IPS DF 6.9 (cell line): Measurements from ENCODE around the gene AMH.

Experiments
- DNase-seq: peaks from one replicate; pipeline ENCODE4 v3.0.0-alpha.2; 2013; ENCODE audit warnings: low read depth, low spot score
- H3K27ac ChIP-seq: one replicate; pipeline ENCODE4 v1.5.1; 2013; ENCODE audit warnings: low read length, control low read depth
- H3K27me3 ChIP-seq: 2 replicates; pipeline ENCODE4 v1.6.1; 2013; ENCODE audit warnings: mild to moderate bottlenecking, low read length; ENCODE audit not compliant: control insufficient read depth, insufficient read depth
- H3K36me3 ChIP-seq: 2 replicates; pipeline ENCODE4 v1.6.1; 2013; ENCODE audit warnings: low read length; ENCODE audit not compliant: control insufficient read depth, insufficient read depth
- H3K4me1 ChIP-seq: 2 replicates; pipeline ENCODE4 v1.6.1; 2013; ENCODE audit warnings: low read length; ENCODE audit not compliant: control insufficient read depth, insufficient read depth
- H3K4me3 ChIP-seq: 2 replicates; pipeline ENCODE4 v1.5.1; 2013; ENCODE audit warnings: mild to moderate bottlenecking, low read length
- H3K9me3 ChIP-seq: 2 replicates; pipeline ENCODE4 v1.6.1; 2013; ENCODE audit warnings: low read length, inconsistent platforms; ENCODE audit not compliant: control insufficient read depth, insufficient read depth
- WGBS: extraction: QIAGEN DNeasy Blood & Tissue Kit; methylation state at CpG from one replicate; pipeline ENCODE4 v1.1.7; 2013; ENCODE audit warnings: mixed read lengths, missing lambda C conversion rate; ENCODE audit not compliant: insufficient read length, insufficient coverage; 5-methylcytosine and 5-hydroxymethylcytosine counted together

AMH gene

DNA sequence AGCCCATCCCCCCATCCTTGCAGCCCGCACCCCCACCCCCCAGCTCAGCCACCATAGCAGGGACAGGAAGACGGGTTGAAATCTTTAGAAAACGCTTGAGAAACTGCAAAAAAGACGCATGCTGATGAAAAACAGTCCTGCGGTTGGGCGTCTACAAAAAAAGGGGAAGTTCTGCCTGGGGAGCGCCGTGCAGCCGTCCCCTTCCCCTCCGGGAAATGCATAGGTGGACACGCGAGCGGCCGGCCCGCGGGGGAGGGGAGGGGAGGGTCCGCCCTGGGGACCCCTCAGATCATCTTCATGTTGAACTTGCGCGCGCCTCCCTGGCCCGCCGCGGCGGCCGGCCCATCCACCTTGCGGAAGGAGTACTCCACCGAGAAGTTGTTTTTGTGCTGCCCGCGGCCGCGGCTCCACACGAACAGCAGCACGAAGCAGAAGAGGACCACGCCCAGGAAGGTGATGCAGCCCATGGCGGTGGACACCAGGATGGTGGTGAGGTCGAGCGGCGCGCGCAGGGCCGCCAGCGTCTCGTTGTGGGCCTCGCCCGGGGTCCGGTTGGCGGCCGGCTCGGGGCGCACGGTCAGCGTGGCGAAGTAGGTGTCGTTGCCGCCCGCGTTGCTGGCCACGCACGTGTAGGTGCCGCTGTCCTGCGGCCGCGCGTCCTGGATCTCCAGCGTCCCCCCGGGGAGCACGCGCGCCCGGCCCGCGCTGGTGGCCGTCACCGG lies 40.8 kb downstream of the AMH start:
- Histone ChIP-seq H3K27me3 (peaks cover 38% of the 10 kb centered on the region), H3K4me3 (peak overlapping the region; percentile 2; the same call in 1 of the 2 replicates), H3K27ac (no peak overlapping the region), H3K9me3 (no peaks in the 10 kb centered on the region), H3K36me3 (no peaks in the 10 kb centered on the region), H3K4me1 (peaks cover 4% of the 10 kb centered on the region; the same call in 1 of the 2 replicates)
- DNase-seq, result no peak
- no CpG with 5 or more reads among the region's 74 CpGs for WGBS

DNA sequence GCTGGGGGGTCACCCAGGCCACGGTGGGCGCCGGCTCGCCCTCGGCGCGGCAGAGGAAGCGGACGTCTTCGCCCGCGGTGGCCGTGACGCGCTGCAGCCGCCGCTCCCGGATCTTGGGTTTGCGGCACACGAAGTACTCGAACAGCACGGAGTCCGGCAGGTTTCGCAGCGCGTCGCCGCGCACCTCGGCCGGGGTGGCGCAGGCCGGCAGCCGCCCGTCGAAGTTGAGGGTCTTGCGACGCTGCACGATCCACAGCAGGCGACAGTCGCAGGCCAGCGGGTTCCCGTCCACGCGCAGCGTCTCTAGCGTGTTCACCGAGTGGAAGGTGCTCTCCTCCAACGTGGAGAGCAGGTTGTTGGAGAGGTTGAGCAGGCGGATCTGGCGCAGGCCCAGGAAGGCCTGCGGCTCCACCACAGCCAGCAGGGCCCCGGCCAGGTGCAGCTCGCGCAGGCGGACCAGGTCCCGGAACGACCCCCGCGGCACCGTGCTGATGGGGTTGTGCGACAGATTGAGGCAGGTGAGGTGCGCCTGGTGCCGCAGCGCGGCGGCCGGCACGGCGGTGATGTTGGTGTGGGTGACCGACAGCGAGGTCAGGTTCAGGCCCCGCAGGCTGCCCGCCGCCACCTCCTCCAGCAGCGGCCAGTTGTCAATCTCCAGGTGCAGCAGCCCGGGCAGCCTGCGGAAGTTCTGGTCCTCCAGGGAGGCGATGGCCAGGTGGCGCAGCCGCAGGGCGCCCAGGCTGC lies 41.5 kb downstream of the AMH start:
- H3K4me1 ChIP-seq, result peaks cover 4% of the 10 kb centered on the region; the same call in 1 of the 2 replicates
- peak overlapping the region; percentile 22; the same call in 1 of the 2 replicates for H3K4me3 ChIP-seq
- no peak overlapping the region for H3K27ac ChIP-seq

DNA sequence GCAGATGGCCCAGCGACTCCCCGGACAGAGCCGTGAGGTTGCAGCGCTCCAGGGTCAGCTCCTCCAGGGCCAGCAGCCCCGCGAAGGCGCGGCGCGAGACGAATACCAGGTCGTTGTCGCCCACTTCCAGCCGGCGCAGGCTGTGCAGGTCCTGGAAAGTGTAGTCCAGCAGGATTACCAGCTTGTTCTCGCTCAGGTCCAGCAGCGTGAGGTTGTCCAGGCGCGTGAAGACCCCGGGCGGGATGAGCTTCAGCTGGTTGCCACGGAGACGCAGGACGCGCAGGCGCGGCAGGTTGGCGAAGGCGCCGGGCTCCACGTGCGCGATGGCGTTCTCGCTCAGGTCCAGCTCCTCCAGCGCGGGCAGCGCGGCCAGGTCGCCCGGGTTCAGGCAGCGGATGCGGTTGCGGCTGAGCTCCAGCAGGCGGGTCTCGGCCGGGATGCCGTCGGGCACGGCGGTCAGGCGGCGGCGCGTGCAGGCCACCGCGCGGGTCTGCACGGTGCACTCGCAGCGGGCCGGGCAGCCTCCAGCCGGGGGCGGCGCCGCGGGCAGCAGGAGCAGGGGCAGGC lies 42.1 kb downstream of the AMH start:
- Histone ChIP-seq H3K9me3 (no peaks in the 10 kb centered on the region), H3K4me3 (peak overlapping the region; percentile 22; the same call in 1 of the 2 replicates), H3K36me3 (no peaks in the 10 kb centered on the region), H3K27ac (no peak overlapping the region), H3K27me3 (peaks cover 40% of the 10 kb centered on the region), H3K4me1 (peaks cover 4% of the 10 kb centered on the region; the same call in 1 of the 2 replicates)
- DNase-seq, result no peak
- no CpG with 5 or more reads among the region's 67 CpGs for WGBS

More for the DNA sequence above, 41.5 kb downstream of the AMH start:
- WGBS, result no CpG with 5 or more reads among the region's 82 CpGs
- Histone ChIP-seq H3K9me3 (no peaks in the 10 kb centered on the region), H3K27me3 (peaks cover 40% of the 10 kb centered on the region), H3K36me3 (no peaks in the 10 kb centered on the region)
- no peak for DNase-seq

DNA sequence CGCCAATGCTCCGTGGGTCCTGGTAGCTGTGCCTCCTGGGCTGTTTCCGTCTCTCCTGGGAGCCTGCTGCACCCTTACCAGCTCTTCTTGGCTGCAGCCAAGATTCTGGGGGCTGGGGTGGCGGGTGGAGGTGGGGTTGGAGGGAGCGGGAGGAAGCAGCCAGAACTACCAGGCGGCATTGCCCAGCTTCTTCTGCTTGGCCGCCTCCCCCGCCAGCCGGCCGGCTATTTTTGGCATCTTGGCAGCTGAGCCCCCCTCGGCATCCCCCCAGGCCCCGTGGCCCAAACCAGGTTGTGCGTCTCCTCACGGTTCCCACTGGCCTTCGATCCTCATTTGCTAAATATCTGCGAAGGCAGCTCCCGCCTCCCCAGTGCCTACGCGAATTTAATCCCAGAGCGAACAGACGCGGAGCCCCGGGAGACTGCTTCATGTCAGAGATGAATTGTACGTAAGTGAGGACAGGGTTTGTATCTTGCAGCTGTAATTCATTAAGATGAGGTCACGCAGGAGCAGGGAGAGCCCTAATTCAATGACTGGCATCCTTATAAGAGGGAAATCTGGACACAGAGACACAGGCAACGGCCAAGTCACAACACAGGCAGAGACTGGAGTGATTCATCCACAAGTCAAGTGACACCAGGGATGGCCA lies 45.7 kb downstream of the AMH start:
- no peaks in the 10 kb centered on the region for H3K36me3 ChIP-seq
- H3K4me3 ChIP-seq, result no peak overlapping the region
- no peaks in the 10 kb centered on the region for H3K9me3 ChIP-seq
- DNase-seq, result no peak
- WGBS, result no CpG with 5 or more reads among the region's 26 CpGs
- peaks cover 26% of the 10 kb centered on the region; the same call in 1 of the 2 replicates for H3K27me3 ChIP-seq
- no peak overlapping the region for H3K27ac ChIP-seq
- peaks cover 4% of the 10 kb centered on the region; the same call in 1 of the 2 replicates for H3K4me1 ChIP-seq

DNA sequence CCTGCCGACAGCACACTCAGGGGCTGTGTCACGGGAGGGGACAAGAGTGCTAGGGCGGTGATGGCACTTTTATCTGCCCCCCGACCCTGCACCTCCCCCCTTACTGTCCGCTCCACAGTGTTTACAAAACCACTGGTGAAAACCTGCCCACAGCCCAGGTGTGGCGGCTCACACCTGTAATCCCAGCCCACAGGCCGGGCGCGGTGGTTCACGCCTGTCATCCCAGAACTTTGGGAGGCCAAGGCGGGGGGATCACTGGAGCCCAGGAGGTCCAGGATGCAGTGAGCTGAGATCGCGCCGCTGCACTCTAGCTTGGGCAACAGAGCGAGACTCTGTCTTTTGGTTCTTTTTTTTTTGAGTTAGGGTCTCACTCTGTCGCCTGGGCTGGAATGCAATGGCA lies 47.0 kb downstream of the AMH start:
- Histone ChIP-seq H3K27ac (no peak overlapping the region), H3K36me3 (no peaks in the 10 kb centered on the region), H3K4me3 (no peak overlapping the region), H3K9me3 (no peaks in the 10 kb centered on the region), H3K27me3 (peaks cover 13% of the 10 kb centered on the region; the same call in 1 of the 2 replicates), H3K4me1 (peaks cover under 1% of the 10 kb centered on the region; the same call in 1 of the 2 replicates)
- DNase-seq, result no peak
- WGBS, result no CpG with 5 or more reads among the region's 16 CpGs

DNA sequence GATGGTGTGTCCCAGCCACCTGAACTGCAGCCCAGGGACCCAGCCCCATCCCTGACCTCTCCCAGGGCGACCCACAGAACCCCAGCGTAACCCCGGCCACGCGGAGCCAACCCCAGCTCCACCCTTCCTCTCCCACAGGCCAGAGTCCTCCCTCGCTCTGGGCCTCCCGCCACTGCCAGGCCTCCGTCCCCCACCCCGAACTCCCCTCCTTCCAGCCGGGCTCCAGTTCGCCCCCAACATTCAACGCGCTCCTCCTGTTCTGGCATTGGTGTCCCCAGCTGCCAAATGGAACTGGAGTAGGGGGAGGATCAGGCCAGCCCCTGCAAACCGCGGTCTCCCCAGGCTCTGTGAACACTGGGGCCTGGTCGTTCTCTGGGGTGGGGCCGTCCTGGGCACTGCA lies 51.4 kb downstream of the AMH start:
- Histone ChIP-seq H3K27me3 (peaks cover 1% of the 10 kb centered on the region; the same call in 1 of the 2 replicates), H3K27ac (no peak overlapping the region), H3K4me3 (no peak overlapping the region), H3K9me3 (no peaks in the 10 kb centered on the region), H3K4me1 (peaks cover 6% of the 10 kb centered on the region; the same call in 1 of the 2 replicates), H3K36me3 (no peaks in the 10 kb centered on the region)
- no CpG with 5 or more reads among the region's 17 CpGs for WGBS
- no peak for DNase-seq
